ENCODE results near the gene KCNMB2. TPM values are rescaled to one million over a fixed set of nuclear protein-coding genes. Genes with fewer than 3 reads are reported as not detected.

Gene KCNMB2
- total RNA-seq, 1 experiment from 2014 or later = not detected

GRCh38 chr3:178802993-178803693 is 266.9 kb downstream of the KCNMB2 start:
- ATAC-seq (no peak), DNase-seq (no peak)
- H3K4me3 ChIP-seq (ENCODE audit: low read length) = no peak overlapping the region
- no TSS peak for BruUV-seq (replicated peaks)
- H3K9me3 ChIP-seq (ENCODE audit: low read length) = no peaks in the 10 kb centered on the region
- H3K9ac ChIP-seq (ENCODE audit: low read length) = no peak overlapping the region
- no peak overlapping the region for H2AFZ ChIP-seq (ENCODE audit: low read length)
- no peaks in the 10 kb centered on the region; the same call in 1 of the 2 replicates for H3K27me3 ChIP-seq (ENCODE audit: low read length)
- no peaks in the 10 kb centered on the region for H4K20me1 ChIP-seq (ENCODE audit: low read length)
- TF ChIP-seq EZH2phosphoT487 (IDR thresholded peaks at IDR 0.05; ENCODE audit: borderline replicate concordance, low read length) = no peak
- TF ChIP-seq EZH2 (IDR thresholded peaks at IDR 0.05; ENCODE audit: low read length, unreplicated experiment) = no peak
- TF ChIP-seq, protein P1, sequence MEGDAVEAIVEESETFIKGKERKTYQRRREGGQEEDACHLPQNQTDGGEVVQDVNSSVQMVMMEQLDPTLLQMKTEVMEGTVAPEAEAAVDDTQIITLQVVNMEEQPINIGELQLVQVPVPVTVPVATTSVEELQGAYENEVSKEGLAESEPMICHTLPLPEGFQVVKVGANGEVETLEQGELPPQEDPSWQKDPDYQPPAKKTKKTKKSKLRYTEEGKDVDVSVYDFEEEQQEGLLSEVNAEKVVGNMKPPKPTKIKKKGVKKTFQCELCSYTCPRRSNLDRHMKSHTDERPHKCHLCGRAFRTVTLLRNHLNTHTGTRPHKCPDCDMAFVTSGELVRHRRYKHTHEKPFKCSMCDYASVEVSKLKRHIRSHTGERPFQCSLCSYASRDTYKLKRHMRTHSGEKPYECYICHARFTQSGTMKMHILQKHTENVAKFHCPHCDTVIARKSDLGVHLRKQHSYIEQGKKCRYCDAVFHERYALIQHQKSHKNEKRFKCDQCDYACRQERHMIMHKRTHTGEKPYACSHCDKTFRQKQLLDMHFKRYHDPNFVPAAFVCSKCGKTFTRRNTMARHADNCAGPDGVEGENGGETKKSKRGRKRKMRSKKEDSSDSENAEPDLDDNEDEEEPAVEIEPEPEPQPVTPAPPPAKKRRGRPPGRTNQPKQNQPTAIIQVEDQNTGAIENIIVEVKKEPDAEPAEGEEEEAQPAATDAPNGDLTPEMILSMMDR (conservative IDR thresholded peaks at IDR 0.05; ENCODE audit: low read depth, low read length) = no peak
- H3K4me2 ChIP-seq (ENCODE audit: low read length) = no peak overlapping the region
- no peaks in the 10 kb centered on the region for H3F3A ChIP-seq (ENCODE audit: low read length, unreplicated experiment)
- intact Hi-C loops (cut with micrococcal nuclease) = no loop called here
- CTCF ChIA-PET = no interaction called here
- H3K27ac ChIP-seq (ENCODE audit: low read length) = no peak overlapping the region
- POLR2A ChIA-PET (ENCODE audit: unreplicated experiment) = no interaction called here
- H3K4me1 ChIP-seq (ENCODE audit: insufficient read depth, low read length) = no peaks in the 10 kb centered on the region
- H3K79me2 ChIP-seq (ENCODE audit: low read length) = no peaks in the 10 kb centered on the region
- no peaks in the 10 kb centered on the region for H3K9me2 ChIP-seq (replicated peaks; ENCODE audit: low read length)
- H3K36me3 ChIP-seq (ENCODE audit: low read depth, low read length) = no peaks in the 10 kb centered on the region

GRCh38 chr3:178804606-178805005 is 268.4 kb downstream of the KCNMB2 start:
- Histone ChIP-seq H3K9me2 (replicated peaks; ENCODE audit: low read length) (no peaks in the 10 kb centered on the region), H3K36me3 (ENCODE audit: low read depth, low read length) (no peaks in the 10 kb centered on the region), H3K27me3 (ENCODE audit: low read length) (peaks cover 4% of the 10 kb centered on the region; the same call in 1 of the 2 replicates), H4K20me1 (ENCODE audit: low read length) (no peaks in the 10 kb centered on the region), H3K79me2 (ENCODE audit: low read length) (no peaks in the 10 kb centered on the region), H3K4me2 (ENCODE audit: low read length) (no peak overlapping the region), H3F3A (ENCODE audit: low read length, unreplicated experiment) (no peaks in the 10 kb centered on the region), H3K4me1 (ENCODE audit: insufficient read depth, low read length) (no peaks in the 10 kb centered on the region), H3K4me3 (ENCODE audit: low read length) (no peak overlapping the region), H2AFZ (ENCODE audit: low read length) (no peak overlapping the region), H3K27ac (ENCODE audit: low read length) (no peak overlapping the region), H3K9ac (ENCODE audit: low read length) (no peak overlapping the region), H3K9me3 (ENCODE audit: low read length) (no peaks in the 10 kb centered on the region)
- BruUV-seq (replicated peaks) = no TSS peak
- intact Hi-C loops (cut with micrococcal nuclease) = no loop called here
- no peak for DNase-seq
- TF ChIP-seq EZH2 (IDR thresholded peaks at IDR 0.05; ENCODE audit: low read length, unreplicated experiment) = no peak
- TF ChIP-seq, protein P1 (conservative IDR thresholded peaks at IDR 0.05; ENCODE audit: low read depth, low read length) = no peak
- TF ChIP-seq EZH2phosphoT487 (IDR thresholded peaks at IDR 0.05; ENCODE audit: borderline replicate concordance, low read length) = no peak
- ChIA-PET POLR2A (ENCODE audit: unreplicated experiment) (no interaction called here), CTCF (no interaction called here)
- ATAC-seq = no peak

DNA sequence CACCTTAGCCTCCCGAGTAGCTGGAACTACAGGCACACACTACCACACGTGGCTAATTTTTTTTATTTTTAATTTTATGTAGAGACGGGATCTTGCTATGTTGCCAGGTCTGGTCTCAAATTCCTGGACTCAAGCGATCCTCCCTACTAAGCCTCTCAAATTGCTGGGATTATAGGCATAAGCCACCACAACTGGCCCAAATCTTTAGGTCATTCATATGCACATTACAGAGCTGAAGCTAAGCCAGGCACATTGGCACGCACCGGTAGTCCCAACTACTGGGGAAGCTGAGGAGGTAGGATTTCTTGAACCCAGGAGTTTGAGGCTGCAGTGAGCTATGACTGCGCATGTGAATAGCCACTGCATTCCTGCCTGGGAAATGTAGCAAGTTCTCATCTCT is 269.5 kb downstream of the KCNMB2 start:
- intact Hi-C loops (cut with micrococcal nuclease) = no loop called here
- Histone ChIP-seq H4K20me1 (ENCODE audit: low read length) (no peaks in the 10 kb centered on the region), H2AFZ (ENCODE audit: low read length) (no peak overlapping the region), H3K27ac (ENCODE audit: low read length) (no peak overlapping the region), H3K4me3 (ENCODE audit: low read length) (no peak overlapping the region), H3K9ac (ENCODE audit: low read length) (no peak overlapping the region), H3K27me3 (ENCODE audit: low read length) (peaks cover 4% of the 10 kb centered on the region; the same call in 1 of the 2 replicates), H3K4me2 (ENCODE audit: low read length) (no peak overlapping the region), H3K79me2 (ENCODE audit: low read length) (no peaks in the 10 kb centered on the region), H3K9me3 (ENCODE audit: low read length) (no peaks in the 10 kb centered on the region), H3K36me3 (ENCODE audit: low read depth, low read length) (no peaks in the 10 kb centered on the region), H3K4me1 (ENCODE audit: insufficient read depth, low read length) (no peaks in the 10 kb centered on the region), H3F3A (ENCODE audit: low read length, unreplicated experiment) (no peaks in the 10 kb centered on the region), H3K9me2 (replicated peaks; ENCODE audit: low read length) (no peaks in the 10 kb centered on the region)
- no peak for ATAC-seq
- TF ChIP-seq, protein P1 (conservative IDR thresholded peaks at IDR 0.05; ENCODE audit: low read depth, low read length) = no peak
- TF ChIP-seq EZH2 (IDR thresholded peaks at IDR 0.05; ENCODE audit: low read length, unreplicated experiment) (no peak), EZH2phosphoT487 (IDR thresholded peaks at IDR 0.05; ENCODE audit: borderline replicate concordance, low read length) (no peak)
- no peak for DNase-seq
- no TSS peak for BruUV-seq (replicated peaks)
- CTCF ChIA-PET = no interaction called here
- POLR2A ChIA-PET (ENCODE audit: unreplicated experiment) = no interaction called here
